Measurements from ENCODE around the gene RNF217. TPM values are rescaled to one million over a fixed set of nuclear protein-coding genes. Genes with fewer than 3 reads are reported as not detected.

RNF217 gene
- polyA plus RNA-seq, 1 experiment = 18.6 TPM

GRCh38 chr6:124943658-124944057, 18.6 kb upstream of the RNF217 start:
- H3K4me3 ChIP-seq (ENCODE audit: low read depth, low read length) = no peak overlapping the region
- H3K27me3 ChIP-seq (ENCODE audit: control insufficient read depth, insufficient read depth, low read length) = no peaks in the 10 kb centered on the region
- no peak for DNase-seq (ENCODE audit: low read depth)
- ChIA-PET CTCF (interaction anchor here (0.8 kb wide), 1 partner anchor 14 kb away, joined by 3 read pairs; no protein-coding TSS in a partner anchor), POLR2A (no interaction called here)
- TF ChIP-seq CTCF (IDR thresholded peaks at IDR 0.05; ENCODE audit: insufficient read depth, low read depth, low read length) = no peak
- no peaks in the 10 kb centered on the region for H3K36me3 ChIP-seq (ENCODE audit: control insufficient read depth, insufficient read depth, low read length)

GRCh38 chr6:124947971-124948451, 14.2 kb upstream of the RNF217 start:
- Histone ChIP-seq H3K4me3 (ENCODE audit: low read depth, low read length) (no peak overlapping the region), H3K27me3 (ENCODE audit: control insufficient read depth, insufficient read depth, low read length) (no peaks in the 10 kb centered on the region), H3K36me3 (ENCODE audit: control insufficient read depth, insufficient read depth, low read length) (no peaks in the 10 kb centered on the region)
- CTCF ChIA-PET = no interaction called here
- no peak for DNase-seq (ENCODE audit: low read depth)
- POLR2A ChIA-PET = no interaction called here
- no peak for TF ChIP-seq CTCF (IDR thresholded peaks at IDR 0.05; ENCODE audit: insufficient read depth, low read depth, low read length)

GRCh38 chr6:124949706-124950105, 12.5 kb upstream of the RNF217 start:
- H3K36me3 ChIP-seq (ENCODE audit: control insufficient read depth, insufficient read depth, low read length) = no peaks in the 10 kb centered on the region
- H3K27me3 ChIP-seq (ENCODE audit: control insufficient read depth, insufficient read depth, low read length) = no peaks in the 10 kb centered on the region
- TF ChIP-seq CTCF (IDR thresholded peaks at IDR 0.05; ENCODE audit: insufficient read depth, low read depth, low read length) = no peak
- H3K4me3 ChIP-seq (ENCODE audit: low read depth, low read length) = no peak overlapping the region
- POLR2A ChIA-PET = no interaction called here
- CTCF ChIA-PET = no interaction called here
- no peak for DNase-seq (ENCODE audit: low read depth)

- TF ChIP-seq CTCF (IDR thresholded peaks at IDR 0.05; ENCODE audit: insufficient read depth, low read depth, low read length) = no peak
- H3K36me3 ChIP-seq (ENCODE audit: control insufficient read depth, insufficient read depth, low read length) = no peaks in the 10 kb centered on the region
- DNase-seq (ENCODE audit: low read depth) = no peak
- POLR2A ChIA-PET = no interaction called here
- no peaks in the 10 kb centered on the region for H3K27me3 ChIP-seq (ENCODE audit: control insufficient read depth, insufficient read depth, low read length)
- CTCF ChIA-PET = no interaction called here
- H3K4me3 ChIP-seq (ENCODE audit: low read depth, low read length) = no peak overlapping the region
Measured at GRCh38 chr6:124953808-124954207, 8.4 kb upstream of the RNF217 start.

- DNase-seq (ENCODE audit: low read depth) = no peak
- no peaks in the 10 kb centered on the region for H3K36me3 ChIP-seq (ENCODE audit: control insufficient read depth, insufficient read depth, low read length)
- no peak overlapping the region for H3K4me3 ChIP-seq (ENCODE audit: low read depth, low read length)
- ChIA-PET POLR2A (no interaction called here), CTCF (no interaction called here)
- TF ChIP-seq CTCF (IDR thresholded peaks at IDR 0.05; ENCODE audit: insufficient read depth, low read depth, low read length) = no peak
- no peaks in the 10 kb centered on the region for H3K27me3 ChIP-seq (ENCODE audit: control insufficient read depth, insufficient read depth, low read length)
Measured at GRCh38 chr6:124955108-124955856, 7.0 kb upstream of the RNF217 start.

Data from BJ (cell line).